GM12873 (cell line): ENCODE data around the gene C6orf89.

Experiments
- TF ChIP-seq, protein P1 (sequence below): IDR thresholded peaks from 2 replicates; pipeline ENCODE4 v1.5.1; 2012; ENCODE audit warnings: low read depth, mild to moderate bottlenecking, moderate library complexity, low read length, control low read depth; ENCODE audit not compliant: insufficient read depth; ENCODE audit errors: missing control alignments

Gene C6orf89

DNA sequence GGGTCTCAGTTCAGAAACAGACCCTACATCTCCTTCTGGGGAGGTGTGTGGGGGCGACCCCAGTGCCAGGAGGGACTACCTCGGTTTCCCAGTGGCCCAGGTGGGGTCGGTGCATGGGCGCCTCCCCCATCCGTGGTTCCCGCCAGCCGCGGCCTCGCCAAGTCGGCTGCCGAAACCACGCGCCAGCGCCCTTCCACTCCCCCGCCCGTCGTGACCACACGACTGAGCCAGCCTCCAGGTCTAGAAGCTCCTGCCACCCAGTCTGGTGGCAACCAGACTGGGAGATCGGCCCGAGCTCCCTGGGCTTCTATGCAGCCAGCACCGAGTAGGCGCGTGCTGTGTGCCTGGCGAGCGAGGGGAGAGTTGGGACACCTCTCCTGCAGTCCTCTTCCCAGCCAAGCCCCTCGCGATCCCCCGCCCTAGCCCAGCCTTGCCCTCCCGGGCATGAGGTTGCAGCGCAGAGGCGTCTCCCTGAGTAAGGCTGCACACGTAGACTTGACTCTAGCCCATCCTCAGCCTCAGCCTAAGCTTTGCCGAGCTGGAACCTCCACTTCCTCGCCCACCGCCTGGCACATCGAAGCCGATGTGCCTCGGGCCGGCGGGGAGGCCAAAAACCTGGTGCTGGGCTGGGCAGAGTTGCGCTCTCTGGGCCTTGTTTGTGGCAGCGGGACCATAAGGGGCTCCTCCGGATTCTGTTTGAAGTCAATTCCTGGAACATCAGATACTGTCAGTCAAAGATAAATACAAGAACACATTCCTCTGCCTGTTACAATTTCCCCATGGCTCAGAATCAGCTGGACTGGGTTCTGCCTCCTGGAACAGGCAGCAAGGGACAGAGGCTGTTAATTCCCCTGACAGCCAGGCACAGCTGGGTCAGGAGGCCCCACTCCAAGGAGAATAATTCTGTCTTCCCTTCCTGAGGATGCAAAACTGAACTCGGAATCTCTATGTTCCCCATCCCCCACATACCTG is 45.0 kb upstream of the C6orf89 start:
- TF ChIP-seq, protein P1, sequence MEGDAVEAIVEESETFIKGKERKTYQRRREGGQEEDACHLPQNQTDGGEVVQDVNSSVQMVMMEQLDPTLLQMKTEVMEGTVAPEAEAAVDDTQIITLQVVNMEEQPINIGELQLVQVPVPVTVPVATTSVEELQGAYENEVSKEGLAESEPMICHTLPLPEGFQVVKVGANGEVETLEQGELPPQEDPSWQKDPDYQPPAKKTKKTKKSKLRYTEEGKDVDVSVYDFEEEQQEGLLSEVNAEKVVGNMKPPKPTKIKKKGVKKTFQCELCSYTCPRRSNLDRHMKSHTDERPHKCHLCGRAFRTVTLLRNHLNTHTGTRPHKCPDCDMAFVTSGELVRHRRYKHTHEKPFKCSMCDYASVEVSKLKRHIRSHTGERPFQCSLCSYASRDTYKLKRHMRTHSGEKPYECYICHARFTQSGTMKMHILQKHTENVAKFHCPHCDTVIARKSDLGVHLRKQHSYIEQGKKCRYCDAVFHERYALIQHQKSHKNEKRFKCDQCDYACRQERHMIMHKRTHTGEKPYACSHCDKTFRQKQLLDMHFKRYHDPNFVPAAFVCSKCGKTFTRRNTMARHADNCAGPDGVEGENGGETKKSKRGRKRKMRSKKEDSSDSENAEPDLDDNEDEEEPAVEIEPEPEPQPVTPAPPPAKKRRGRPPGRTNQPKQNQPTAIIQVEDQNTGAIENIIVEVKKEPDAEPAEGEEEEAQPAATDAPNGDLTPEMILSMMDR = no peak

DNA sequence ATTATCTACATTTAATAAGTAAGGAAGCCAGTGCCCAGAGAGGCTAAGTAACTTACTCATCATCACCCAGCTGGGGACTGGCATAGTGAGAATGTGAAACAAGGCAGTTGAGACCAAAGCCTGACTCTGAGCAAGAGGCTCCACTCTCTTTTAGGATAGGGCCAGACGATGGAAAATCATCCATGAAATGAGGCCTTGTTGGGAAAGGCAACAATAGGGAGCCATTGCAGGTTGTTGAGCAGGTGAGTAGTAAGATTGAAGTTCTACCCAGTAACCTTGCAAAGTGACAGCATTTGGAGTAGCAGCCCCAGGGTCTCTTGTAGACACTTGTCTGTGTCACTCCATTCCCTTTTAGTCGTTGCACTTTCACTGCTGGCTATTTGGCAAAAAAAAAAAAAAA is 44.0 kb upstream of the C6orf89 start:
- TF ChIP-seq, protein P1 = no peak

DNA sequence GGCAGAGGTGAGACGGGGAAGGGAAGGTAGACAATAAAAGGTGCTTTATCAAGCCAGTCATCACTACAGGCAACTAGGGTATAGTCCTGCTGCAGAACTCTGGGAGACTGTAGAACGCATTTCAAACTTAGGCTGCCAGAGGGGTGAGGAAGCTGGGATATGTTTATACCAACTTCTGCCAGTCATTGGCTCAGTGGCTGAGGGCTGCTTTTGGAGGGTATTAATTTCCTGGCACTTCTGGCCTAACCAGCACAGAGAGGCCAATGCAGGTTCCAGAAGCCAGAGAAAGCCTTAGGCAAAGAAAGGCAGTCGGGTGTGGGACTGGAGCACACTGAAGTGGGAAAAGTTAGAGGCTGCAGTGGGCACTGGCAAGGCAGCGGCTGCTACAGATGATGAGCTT is 42.6 kb upstream of the C6orf89 start:
- TF ChIP-seq, protein P1 = no peak

DNA sequence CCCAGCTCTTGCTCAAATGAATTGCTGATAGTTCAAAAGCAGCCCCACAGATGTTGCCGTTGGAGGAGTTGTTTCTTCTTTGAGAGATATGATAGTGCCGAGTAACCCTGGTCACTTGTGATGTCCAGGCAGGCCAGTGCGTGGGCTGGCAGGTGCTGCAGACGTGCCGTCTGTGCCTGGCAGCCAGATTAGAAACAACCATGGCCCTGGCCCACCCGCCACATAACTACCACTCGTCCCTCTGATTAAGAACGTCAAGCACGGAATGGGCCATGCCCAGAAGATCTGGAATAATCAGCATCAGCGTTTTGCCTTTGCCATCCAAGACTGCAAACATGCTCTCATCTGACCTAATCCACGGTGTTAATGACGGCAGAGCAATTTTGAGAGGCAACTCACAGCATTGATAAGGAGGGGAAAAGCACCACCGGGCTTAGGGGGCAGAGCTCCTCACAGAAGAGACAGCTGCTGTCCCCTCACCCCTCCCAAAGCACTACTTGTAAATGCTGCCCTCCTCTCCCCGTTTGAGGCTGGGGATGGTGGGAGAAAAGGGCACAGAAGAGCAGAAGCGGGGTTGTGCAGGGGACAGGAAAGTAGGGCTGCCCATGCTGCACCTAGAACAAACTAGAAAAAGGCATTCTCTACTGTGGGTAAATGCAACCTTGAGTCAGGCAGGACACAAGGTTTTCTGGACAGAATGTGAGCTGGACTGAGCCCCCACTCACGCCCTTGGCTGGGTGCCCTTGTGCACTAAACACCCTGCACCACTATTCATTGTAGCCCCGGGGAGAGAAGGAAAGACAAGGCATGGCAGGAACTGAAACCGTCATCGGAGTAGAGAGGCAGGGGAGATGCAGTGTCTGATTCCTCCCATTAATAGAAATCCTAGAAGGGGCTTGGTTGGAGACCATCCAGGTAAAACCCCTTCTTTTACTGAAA is 41.3 kb upstream of the C6orf89 start:
- TF ChIP-seq, protein P1 = no peak

DNA sequence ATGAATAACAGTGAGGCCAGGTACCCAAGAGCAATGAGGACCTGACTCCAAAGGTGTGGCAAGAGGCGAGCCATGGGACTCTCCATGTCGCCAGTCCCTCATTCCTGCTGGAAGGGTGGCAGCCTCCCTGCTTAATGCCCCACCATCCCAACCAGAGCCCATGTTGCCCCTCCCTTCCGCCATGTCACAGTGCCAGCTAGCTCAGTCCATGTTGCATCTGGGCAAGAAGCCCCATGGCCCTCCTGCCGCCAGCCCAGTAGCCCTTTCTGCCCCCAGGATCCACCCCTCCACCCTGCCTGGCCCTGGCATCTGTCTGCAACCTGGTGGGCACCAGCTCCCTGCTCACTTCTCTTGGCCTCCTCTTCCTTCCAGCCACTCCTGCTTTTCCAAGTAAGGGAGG is 40.5 kb upstream of the C6orf89 start:
- TF ChIP-seq, protein P1 = no peak

DNA sequence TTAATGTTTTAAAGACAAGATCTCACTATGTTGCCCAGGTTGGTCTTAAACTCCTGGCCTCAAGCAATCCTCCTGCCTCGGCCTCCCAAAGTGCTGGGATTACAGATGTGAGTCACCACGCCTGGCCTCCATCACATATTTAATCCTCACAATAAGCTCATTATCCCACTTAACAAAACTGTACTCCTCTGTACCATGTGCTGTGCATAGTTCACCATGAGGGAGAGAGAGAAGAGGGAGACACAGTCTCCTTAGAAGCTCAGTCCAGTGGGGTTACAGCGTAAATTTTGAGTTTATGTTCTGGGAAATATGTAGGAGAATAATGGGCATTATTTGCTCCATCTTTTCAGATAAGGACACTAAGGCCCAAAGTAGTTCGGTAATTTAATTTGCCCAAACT is 38.6 kb upstream of the C6orf89 start:
- TF ChIP-seq, protein P1 = no peak

DNA sequence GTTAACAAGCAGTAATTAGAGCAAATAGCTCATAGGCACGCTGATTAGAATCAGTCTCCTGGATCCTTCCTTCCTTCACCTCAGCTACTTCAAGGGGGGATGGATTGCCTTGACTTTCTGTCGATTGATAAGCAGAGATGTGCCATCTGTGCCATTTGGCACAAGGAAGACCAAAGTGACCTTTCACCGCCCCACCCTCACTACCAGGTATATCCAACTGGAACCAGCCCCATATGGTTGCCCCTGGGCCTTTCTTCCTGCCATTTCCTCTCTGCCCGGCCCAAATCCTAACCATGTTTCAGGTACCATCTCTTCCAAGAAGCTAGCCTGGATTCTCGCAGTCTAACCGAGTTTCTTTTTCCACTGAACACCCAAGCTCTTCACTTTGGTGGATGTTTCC is 37.8 kb upstream of the C6orf89 start:
- TF ChIP-seq, protein P1 = no peak
